ENCODE results near the gene ANXA11.

DNA sequence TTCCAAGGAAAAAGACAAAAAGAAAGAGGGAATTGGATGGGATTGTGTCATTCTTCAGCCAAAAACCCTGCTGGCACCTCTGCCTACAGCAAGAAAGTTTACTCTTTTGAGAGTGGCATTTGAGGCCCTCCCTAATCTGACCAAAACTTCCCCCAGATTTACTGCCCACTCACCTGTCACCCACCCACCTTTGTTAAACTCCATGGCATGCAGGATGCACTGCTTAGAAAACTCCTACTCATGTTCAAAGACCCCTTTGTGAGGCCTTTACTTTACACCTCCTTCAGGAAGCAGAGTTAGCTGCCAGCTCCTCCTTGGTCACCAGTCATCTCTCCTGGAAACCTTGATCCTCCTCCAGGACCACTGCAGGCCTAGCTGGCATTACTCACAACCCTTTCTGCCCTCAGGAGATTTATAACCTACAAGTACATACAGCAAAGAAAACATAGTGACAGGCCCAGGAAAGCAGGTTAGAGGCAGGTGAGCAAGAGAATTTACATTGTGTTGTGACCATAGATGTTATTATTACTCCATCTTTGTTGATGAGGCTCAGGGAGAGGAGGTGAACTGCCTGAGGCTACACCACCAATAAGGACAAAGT, 83.1 kb downstream of the ANXA11 start:
- TF ChIP-seq, protein P1, sequence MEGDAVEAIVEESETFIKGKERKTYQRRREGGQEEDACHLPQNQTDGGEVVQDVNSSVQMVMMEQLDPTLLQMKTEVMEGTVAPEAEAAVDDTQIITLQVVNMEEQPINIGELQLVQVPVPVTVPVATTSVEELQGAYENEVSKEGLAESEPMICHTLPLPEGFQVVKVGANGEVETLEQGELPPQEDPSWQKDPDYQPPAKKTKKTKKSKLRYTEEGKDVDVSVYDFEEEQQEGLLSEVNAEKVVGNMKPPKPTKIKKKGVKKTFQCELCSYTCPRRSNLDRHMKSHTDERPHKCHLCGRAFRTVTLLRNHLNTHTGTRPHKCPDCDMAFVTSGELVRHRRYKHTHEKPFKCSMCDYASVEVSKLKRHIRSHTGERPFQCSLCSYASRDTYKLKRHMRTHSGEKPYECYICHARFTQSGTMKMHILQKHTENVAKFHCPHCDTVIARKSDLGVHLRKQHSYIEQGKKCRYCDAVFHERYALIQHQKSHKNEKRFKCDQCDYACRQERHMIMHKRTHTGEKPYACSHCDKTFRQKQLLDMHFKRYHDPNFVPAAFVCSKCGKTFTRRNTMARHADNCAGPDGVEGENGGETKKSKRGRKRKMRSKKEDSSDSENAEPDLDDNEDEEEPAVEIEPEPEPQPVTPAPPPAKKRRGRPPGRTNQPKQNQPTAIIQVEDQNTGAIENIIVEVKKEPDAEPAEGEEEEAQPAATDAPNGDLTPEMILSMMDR (conservative IDR thresholded peaks at IDR 0.05; ENCODE audit: low read depth in 2 of 2) = no peak
- TF ChIP-seq EZH2 (IDR thresholded peaks at IDR 0.05; ENCODE audit: low read depth, unreplicated experiment) = no peak
- TF ChIP-seq, protein P2, sequence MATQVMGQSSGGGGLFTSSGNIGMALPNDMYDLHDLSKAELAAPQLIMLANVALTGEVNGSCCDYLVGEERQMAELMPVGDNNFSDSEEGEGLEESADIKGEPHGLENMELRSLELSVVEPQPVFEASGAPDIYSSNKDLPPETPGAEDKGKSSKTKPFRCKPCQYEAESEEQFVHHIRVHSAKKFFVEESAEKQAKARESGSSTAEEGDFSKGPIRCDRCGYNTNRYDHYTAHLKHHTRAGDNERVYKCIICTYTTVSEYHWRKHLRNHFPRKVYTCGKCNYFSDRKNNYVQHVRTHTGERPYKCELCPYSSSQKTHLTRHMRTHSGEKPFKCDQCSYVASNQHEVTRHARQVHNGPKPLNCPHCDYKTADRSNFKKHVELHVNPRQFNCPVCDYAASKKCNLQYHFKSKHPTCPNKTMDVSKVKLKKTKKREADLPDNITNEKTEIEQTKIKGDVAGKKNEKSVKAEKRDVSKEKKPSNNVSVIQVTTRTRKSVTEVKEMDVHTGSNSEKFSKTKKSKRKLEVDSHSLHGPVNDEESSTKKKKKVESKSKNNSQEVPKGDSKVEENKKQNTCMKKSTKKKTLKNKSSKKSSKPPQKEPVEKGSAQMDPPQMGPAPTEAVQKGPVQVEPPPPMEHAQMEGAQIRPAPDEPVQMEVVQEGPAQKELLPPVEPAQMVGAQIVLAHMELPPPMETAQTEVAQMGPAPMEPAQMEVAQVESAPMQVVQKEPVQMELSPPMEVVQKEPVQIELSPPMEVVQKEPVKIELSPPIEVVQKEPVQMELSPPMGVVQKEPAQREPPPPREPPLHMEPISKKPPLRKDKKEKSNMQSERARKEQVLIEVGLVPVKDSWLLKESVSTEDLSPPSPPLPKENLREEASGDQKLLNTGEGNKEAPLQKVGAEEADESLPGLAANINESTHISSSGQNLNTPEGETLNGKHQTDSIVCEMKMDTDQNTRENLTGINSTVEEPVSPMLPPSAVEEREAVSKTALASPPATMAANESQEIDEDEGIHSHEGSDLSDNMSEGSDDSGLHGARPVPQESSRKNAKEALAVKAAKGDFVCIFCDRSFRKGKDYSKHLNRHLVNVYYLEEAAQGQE (IDR thresholded peaks at IDR 0.05; ENCODE audit: unreplicated experiment) = no peak
- TF ChIP-seq, protein P3, sequence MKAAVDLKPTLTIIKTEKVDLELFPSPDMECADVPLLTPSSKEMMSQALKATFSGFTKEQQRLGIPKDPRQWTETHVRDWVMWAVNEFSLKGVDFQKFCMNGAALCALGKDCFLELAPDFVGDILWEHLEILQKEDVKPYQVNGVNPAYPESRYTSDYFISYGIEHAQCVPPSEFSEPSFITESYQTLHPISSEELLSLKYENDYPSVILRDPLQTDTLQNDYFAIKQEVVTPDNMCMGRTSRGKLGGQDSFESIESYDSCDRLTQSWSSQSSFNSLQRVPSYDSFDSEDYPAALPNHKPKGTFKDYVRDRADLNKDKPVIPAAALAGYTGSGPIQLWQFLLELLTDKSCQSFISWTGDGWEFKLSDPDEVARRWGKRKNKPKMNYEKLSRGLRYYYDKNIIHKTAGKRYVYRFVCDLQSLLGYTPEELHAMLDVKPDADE (IDR thresholded peaks at IDR 0.05) = no peak
- TF ChIP-seq EZH2phosphoT487 (IDR thresholded peaks at IDR 0.05; ENCODE audit: unreplicated experiment) = no peak
- no peak for TF ChIP-seq POLR2AphosphoS5 (IDR thresholded peaks at IDR 0.05; ENCODE audit: low read depth)
- no peak for TF ChIP-seq CREB1 (CRISPR knock-in tag; IDR thresholded peaks at IDR 0.05; ENCODE audit: low read depth)
- no peak for TF ChIP-seq JUNB (IDR thresholded peaks at IDR 0.05; ENCODE audit: unreplicated experiment)
- TF ChIP-seq ZNF114 (CRISPR knock-in tag; IDR thresholded peaks at IDR 0.05) = no peak
- TF ChIP-seq NANOG (IDR thresholded peaks at IDR 0.05; ENCODE audit: borderline replicate concordance) = no peak

Measured in GM23338 (cell line).